Stimulated activated naive CD8-positive, alpha-beta T cell treated with anti-CD3 and anti-CD28 coated beads, Interleukin-15, Interleukin-2, amounts not matched to agents 100 U/mL and 50 U/mL, for 24 hours (primary cell): ENCODE data around the gene CHD9.

Experiments used
- ATAC-seq: fragments of 150-1000 bp; cut with Tn5 transposase; one replicate; pipeline ENCODE4 v1.10.0; 2021
- DNase-seq: peaks from one replicate; pipeline ENCODE4 v3.0.0; 2021

The CHD9 gene

GRCh38 chr16:53094013-53094630, 39.3 kb downstream of the CHD9 start:
- DNase-seq (no peak), ATAC-seq (peak; percentile 8)

- ATAC-seq = no peak
- DNase-seq = no peak
Observed at GRCh38 chr16:53097190-53097589, 42.4 kb downstream of the CHD9 start.

- peak; percentile 70 for ATAC-seq
- peak; percentile 50 for DNase-seq
Observed at GRCh38 chr16:53098526-53099317, 43.9 kb downstream of the CHD9 start.

- peak; percentile 81 for ATAC-seq
Observed at GRCh38 chr16:53099318-53100130, 44.7 kb downstream of the CHD9 start.

GRCh38 chr16:53100131-53100748, 45.4 kb downstream of the CHD9 start:
- DNase-seq (no peak), ATAC-seq (no peak)

More at GRCh38 chr16:53099318-53100130, 44.7 kb downstream of the CHD9 start:
- peak; percentile 61 for DNase-seq

- no peak for ATAC-seq
- no peak for DNase-seq
Observed at GRCh38 chr16:53100889-53101288, 46.1 kb downstream of the CHD9 start.

GRCh38 chr16:53103811-53104210, 49.0 kb downstream of the CHD9 start:
- ATAC-seq (no peak), DNase-seq (no peak)

GRCh38 chr16:53105565-53105964, 50.8 kb downstream of the CHD9 start:
- ATAC-seq = no peak
- no peak for DNase-seq

GRCh38 chr16:53111078-53111791, 56.4 kb downstream of the CHD9 start:
- ATAC-seq (no peak), DNase-seq (no peak)

- DNase-seq (no peak), ATAC-seq (no peak)
Observed at GRCh38 chr16:53112015-53112414, 57.2 kb downstream of the CHD9 start.

- no peak for DNase-seq
- no peak for ATAC-seq
Observed at GRCh38 chr16:53115047-53115446, 60.3 kb downstream of the CHD9 start.

- DNase-seq (no peak), ATAC-seq (no peak)
Observed at GRCh38 chr16:53115773-53116172, 61.0 kb downstream of the CHD9 start.

GRCh38 chr16:53121043-53121620, 66.3 kb downstream of the CHD9 start:
- DNase-seq (no peak), ATAC-seq (no peak)

- ATAC-seq (no peak), DNase-seq (no peak)
Observed at GRCh38 chr16:53121661-53122060, 66.9 kb downstream of the CHD9 start.

GRCh38 chr16:53123747-53124146, 69.0 kb downstream of the CHD9 start:
- ATAC-seq (no peak), DNase-seq (no peak)

- DNase-seq = no peak
- ATAC-seq = no peak
Observed at GRCh38 chr16:53126390-53126789, 71.6 kb downstream of the CHD9 start.

GRCh38 chr16:53129281-53130158, 74.7 kb downstream of the CHD9 start:
- DNase-seq (no peak), ATAC-seq (no peak)

GRCh38 chr16:53130159-53131049, 75.6 kb downstream of the CHD9 start:
- ATAC-seq (peak; percentile 90), DNase-seq (peak; percentile 93)

- DNase-seq = no peak
- no peak for ATAC-seq
Observed at GRCh38 chr16:53131050-53131362, 76.2 kb downstream of the CHD9 start.
